NCI-H2171 treated with DMSO at 0.1 percent for 48 hours (cell line): Measurements from ENCODE around the gene ABCB9.
"Not testable (repeated sequence)": the region's sequence is repeated elsewhere in the genome, so short reads cannot be mapped to it uniquely, and the experiment has no call there.

Experiments
- DNase-seq: peaks from one replicate; lab custom pipeline; 2025; lab: John Stamatoyannopoulos, UW

Gene ABCB9

GRCh38 chr12:122937622-122938091, 28.6 kb downstream of the ABCB9 start:
- DNase-seq = no peak

GRCh38 chr12:122935318-122935717, 30.9 kb downstream of the ABCB9 start:
- peak; percentile 26 for DNase-seq

- peak; percentile 45 for DNase-seq
Observed at GRCh38 chr12:122934722-122935121, 31.5 kb downstream of the ABCB9 start.

GRCh38 chr12:122932207-122932606, 34.1 kb downstream of the ABCB9 start:
- no peak for DNase-seq

GRCh38 chr12:122929812-122930211, 36.5 kb downstream of the ABCB9 start:
- DNase-seq = peak; percentile 45

- no peak for DNase-seq
Observed at GRCh38 chr12:122929148-122929538, 37.1 kb downstream of the ABCB9 start.

GRCh38 chr12:122928404-122929147, 37.7 kb downstream of the ABCB9 start:
- peak; percentile 82 for DNase-seq

- DNase-seq = no peak
Observed at GRCh38 chr12:122927756-122928403, 38.4 kb downstream of the ABCB9 start.

- DNase-seq = no peak
Observed at GRCh38 chr12:122921917-122922316, 44.3 kb downstream of the ABCB9 start.

- no peak for DNase-seq
Observed at GRCh38 chr12:122920687-122921086, 45.6 kb downstream of the ABCB9 start.

- DNase-seq = no peak
Observed at GRCh38 chr12:122918827-122919226, 47.4 kb downstream of the ABCB9 start.

GRCh38 chr12:122917507-122918121, 48.6 kb downstream of the ABCB9 start:
- DNase-seq = no peak

- DNase-seq = peak; percentile 74
Observed at GRCh38 chr12:122909442-122910288, 56.6 kb downstream of the ABCB9 start.

GRCh38 chr12:122908915-122909314, 57.3 kb downstream of the ABCB9 start:
- no peak for DNase-seq

GRCh38 chr12:122905258-122905657, 61.0 kb downstream of the ABCB9 start:
- DNase-seq = not testable (repeated sequence)

- DNase-seq = no peak
Observed at GRCh38 chr12:122903693-122904034, 62.6 kb downstream of the ABCB9 start.

- no peak for DNase-seq
Observed at GRCh38 chr12:122902854-122903692, 63.2 kb downstream of the ABCB9 start.

- no peak for DNase-seq
Observed at GRCh38 chr12:122899887-122900286, 66.4 kb downstream of the ABCB9 start.

- DNase-seq = no peak
Observed at GRCh38 chr12:122896662-122897061, 69.6 kb downstream of the ABCB9 start.

- DNase-seq = peak; percentile 39
Observed at GRCh38 chr12:122895704-122896636, 70.3 kb downstream of the ABCB9 start, which contains the start of gene VPS37B. Gene VPS37B (minus strand): TSS chr12:122896124. CDS start chr12:122896062, 62 bp downstream.
